Measurements from ENCODE around the gene CERK.

CERK gene

DNA sequence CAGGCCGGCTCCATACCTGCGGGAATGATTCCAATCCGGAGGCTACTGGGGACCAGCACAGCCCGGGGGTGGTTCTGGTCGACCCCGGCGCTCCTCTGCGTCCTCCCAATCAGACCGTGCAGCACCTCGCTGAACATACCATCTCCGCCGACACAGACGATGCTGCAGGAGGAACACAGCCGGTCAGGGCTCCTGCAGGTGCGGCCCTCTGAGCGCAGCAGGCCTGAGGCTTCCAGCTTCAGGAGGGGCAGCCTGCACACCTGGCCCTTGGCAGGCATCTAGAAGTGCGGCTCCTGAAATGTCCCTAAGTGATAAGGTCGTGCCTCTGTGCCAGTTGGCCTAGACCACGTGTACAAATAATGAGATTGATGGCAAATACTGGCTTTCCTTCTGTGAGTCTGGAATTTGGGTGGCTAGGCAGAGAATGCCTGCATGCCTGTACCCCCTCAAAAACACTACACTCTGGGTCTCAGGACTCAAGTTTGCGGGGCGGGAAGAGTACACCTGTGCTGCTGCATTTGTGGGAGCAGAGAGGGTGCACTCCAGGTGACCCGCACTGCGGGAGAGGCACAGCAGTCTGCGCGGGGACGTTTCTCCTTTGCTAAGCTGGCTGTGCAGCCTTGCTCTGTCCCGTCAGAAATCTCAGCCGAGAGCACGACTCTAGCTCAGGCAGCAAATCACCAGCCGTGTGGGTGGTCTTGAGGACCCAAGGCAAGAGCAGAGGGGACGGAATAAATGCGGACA lies 30.1 kb downstream of the CERK start:
- no peak for TF ChIP-seq CTCF (IDR thresholded peaks at IDR 0.05; ENCODE audit: low read depth, low read length)
- TF ChIP-seq POLR2A (IDR thresholded peaks at IDR 0.05; ENCODE audit: extremely low read depth, insufficient read length), result no peak
- TF ChIP-seq MYC (IDR thresholded peaks at IDR 0.05; ENCODE audit: low read depth, low read length), result no peak
- no peak for TF ChIP-seq MAX (IDR thresholded peaks at IDR 0.05; ENCODE audit: low read depth, low read length)
- no peak overlapping the region for H3K4me3 ChIP-seq (ENCODE audit: low read depth, low read length)
- no peak for DNase-seq (ENCODE audit: low read depth)

DNA sequence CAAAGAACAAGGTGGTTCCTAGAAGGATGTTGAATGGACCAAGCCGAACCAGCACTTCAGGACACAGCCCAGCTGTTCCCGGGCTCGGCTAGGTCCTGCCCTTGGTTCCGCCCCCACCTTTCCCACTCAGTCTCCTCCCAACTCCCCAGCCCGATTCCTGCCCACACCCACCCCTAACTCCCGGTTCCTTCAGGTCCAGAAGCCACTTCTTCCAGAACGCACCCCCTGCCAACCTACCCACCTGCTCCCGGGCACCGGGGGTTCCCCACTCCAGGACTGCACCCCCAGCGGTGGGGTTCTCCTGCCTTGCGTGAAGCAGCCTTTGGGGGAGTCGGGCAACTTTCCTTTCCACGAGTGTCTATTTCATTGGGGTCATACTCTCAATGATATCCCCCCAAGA lies 30.7 kb downstream of the CERK start:
- no peak for DNase-seq (ENCODE audit: low read depth)
- H3K4me3 ChIP-seq (ENCODE audit: low read depth, low read length), result no peak overlapping the region
- TF ChIP-seq POLR2A (IDR thresholded peaks at IDR 0.05; ENCODE audit: extremely low read depth, insufficient read length) (no peak), MYC (IDR thresholded peaks at IDR 0.05; ENCODE audit: low read depth, low read length) (no peak), MAX (IDR thresholded peaks at IDR 0.05; ENCODE audit: low read depth, low read length) (no peak), CTCF (IDR thresholded peaks at IDR 0.05; ENCODE audit: low read depth, low read length) (no peak)

GRCh38 chr22:46706060-46706459 lies 32.0 kb downstream of the CERK start:
- no peak for TF ChIP-seq MYC (IDR thresholded peaks at IDR 0.05; ENCODE audit: low read depth, low read length)
- DNase-seq (ENCODE audit: low read depth), result no peak

GRCh38 chr22:46703996-46704370 lies 34.1 kb downstream of the CERK start:
- TF ChIP-seq CTCF (IDR thresholded peaks at IDR 0.05; ENCODE audit: low read depth, low read length), result no peak
- TF ChIP-seq MAX (IDR thresholded peaks at IDR 0.05; ENCODE audit: low read depth, low read length), result no peak
- TF ChIP-seq MYC (IDR thresholded peaks at IDR 0.05; ENCODE audit: low read depth, low read length), result no peak
- no peak for TF ChIP-seq POLR2A (IDR thresholded peaks at IDR 0.05; ENCODE audit: extremely low read depth, insufficient read length)
- DNase-seq (ENCODE audit: low read depth), result no peak
- H3K4me3 ChIP-seq (ENCODE audit: low read depth, low read length), result no peak overlapping the region

More at GRCh38 chr22:46706060-46706459, 32.0 kb downstream of the CERK start:
- H3K4me3 ChIP-seq (ENCODE audit: low read depth, low read length), result no peak overlapping the region

- no peak overlapping the region for H3K4me3 ChIP-seq (ENCODE audit: low read depth, low read length)
- no peak for DNase-seq (ENCODE audit: low read depth)
- no peak for TF ChIP-seq CTCF (IDR thresholded peaks at IDR 0.05; ENCODE audit: low read depth, low read length)
These were observed 34.7 kb downstream of the CERK start for GRCh38 chr22:46703171-46703995.

GRCh38 chr22:46701262-46701661 lies 36.8 kb downstream of the CERK start:
- DNase-seq (ENCODE audit: low read depth), result no peak
- no peak for TF ChIP-seq POLR2A (IDR thresholded peaks at IDR 0.05; ENCODE audit: extremely low read depth, insufficient read length)
- no peak for TF ChIP-seq CTCF (IDR thresholded peaks at IDR 0.05; ENCODE audit: low read depth, low read length)
- no peak for TF ChIP-seq MYC (IDR thresholded peaks at IDR 0.05; ENCODE audit: low read depth, low read length)
- TF ChIP-seq MAX (IDR thresholded peaks at IDR 0.05; ENCODE audit: low read depth, low read length), result no peak
- H3K4me3 ChIP-seq (ENCODE audit: low read depth, low read length), result no peak overlapping the region

All from NB4 (cell line).